ENCODE measurements around the gene TAOK2. TPM values are rescaled to one million over a fixed set of nuclear protein-coding genes. Genes with fewer than 3 reads are reported as not detected.
A peak's percentile ranks its signal among the peaks of the same experiment; 100 is the strongest.
"Not testable (repeated sequence)": the region's sequence is repeated elsewhere in the genome, so short reads cannot be mapped to it uniquely, and the experiment has no call there.

Gene TAOK2
- total RNA-seq, 4 donors from 2014 or later = 78.1 to 123 (median 90.9) TPM

DNA sequence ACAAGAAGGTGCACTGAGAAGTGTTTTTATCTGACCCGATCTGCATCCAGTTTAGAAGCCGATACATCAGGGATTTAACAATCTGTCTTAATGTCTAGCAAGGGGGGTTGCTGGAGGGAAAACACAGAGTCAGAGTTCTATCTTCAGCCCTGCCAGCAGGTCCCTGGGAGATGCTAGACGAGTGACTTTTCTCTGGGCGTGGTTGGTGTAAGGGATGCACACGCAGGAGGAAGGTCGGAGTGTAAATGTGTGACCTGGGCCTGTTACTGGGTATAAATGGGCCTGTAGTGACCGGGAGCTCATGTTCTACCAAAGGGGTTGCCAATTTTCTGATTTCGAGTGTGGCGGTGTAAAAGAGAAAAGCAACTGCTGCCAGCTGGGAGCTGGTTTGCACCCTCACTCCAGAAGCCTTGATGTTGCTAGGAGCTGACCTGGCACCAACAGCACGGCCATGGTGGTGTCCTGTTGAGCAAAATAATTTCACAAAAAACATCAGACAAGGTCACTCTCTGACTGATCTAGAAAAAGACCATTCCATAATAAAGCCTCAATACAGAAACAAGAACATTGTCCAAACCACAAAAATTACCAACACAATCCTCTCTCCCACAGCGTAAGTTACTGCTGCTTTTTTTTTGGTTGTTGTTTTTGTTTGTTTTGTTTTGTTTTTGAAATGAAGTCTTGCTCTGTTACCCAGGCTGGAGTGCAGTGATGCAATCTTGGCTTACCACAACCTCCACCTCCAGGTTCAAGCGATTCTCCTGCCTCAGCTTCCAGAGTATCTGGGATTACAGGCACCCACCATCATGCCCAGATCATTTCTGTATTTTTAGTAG is 46.4 kb upstream of the TAOK2 start:
- peaks cover 0 to 22% (median 11%) of the 10 kb centered on the region in 4 donors for H3K4me1 ChIP-seq
- H3K4me3 ChIP-seq = peak overlapping the region; percentile 83 to 100 (median 100)
- no peak for TF ChIP-seq POLR2A (IDR thresholded peaks at IDR 0.05)
- TF ChIP-seq, protein P1, sequence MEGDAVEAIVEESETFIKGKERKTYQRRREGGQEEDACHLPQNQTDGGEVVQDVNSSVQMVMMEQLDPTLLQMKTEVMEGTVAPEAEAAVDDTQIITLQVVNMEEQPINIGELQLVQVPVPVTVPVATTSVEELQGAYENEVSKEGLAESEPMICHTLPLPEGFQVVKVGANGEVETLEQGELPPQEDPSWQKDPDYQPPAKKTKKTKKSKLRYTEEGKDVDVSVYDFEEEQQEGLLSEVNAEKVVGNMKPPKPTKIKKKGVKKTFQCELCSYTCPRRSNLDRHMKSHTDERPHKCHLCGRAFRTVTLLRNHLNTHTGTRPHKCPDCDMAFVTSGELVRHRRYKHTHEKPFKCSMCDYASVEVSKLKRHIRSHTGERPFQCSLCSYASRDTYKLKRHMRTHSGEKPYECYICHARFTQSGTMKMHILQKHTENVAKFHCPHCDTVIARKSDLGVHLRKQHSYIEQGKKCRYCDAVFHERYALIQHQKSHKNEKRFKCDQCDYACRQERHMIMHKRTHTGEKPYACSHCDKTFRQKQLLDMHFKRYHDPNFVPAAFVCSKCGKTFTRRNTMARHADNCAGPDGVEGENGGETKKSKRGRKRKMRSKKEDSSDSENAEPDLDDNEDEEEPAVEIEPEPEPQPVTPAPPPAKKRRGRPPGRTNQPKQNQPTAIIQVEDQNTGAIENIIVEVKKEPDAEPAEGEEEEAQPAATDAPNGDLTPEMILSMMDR (IDR thresholded peaks at IDR 0.05) = no peak
- H3K27me3 ChIP-seq = no peaks in the 10 kb centered on the region
- H3K27ac ChIP-seq = peak overlapping the region in 3 of 4 donors; percentile 81 to 95 (median 85)
- peaks cover 0 to 13% (median 0%) of the 10 kb centered on the region in 3 donors for H3K36me3 ChIP-seq
- no peak for DNase-seq
- H3K9me3 ChIP-seq = no peaks in the 10 kb centered on the region

DNA sequence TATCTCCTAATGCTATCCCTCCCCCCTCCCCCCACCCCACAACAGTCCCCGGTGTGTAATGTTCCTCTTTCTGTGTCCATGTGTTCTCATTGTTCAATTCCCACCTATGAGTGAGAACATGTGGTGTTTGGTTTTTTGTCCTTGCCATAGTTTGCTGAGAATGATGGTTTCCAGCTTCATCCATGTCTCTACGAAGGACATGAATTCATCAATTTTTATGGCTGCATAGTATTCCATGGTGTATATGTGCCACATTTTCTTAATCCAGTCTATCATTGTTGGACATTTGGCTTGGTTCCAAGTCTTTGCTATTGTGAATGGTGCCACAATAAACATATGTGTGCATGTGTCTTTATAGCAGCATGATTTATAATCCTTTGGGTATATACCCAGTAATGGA is 41.9 kb upstream of the TAOK2 start:
- not testable (repeated sequence) for H3K36me3 ChIP-seq, H3K27me3 ChIP-seq, H3K4me3 ChIP-seq, DNase-seq, H3K9me3 ChIP-seq, H3K4me1 ChIP-seq, H3K27ac ChIP-seq

DNA sequence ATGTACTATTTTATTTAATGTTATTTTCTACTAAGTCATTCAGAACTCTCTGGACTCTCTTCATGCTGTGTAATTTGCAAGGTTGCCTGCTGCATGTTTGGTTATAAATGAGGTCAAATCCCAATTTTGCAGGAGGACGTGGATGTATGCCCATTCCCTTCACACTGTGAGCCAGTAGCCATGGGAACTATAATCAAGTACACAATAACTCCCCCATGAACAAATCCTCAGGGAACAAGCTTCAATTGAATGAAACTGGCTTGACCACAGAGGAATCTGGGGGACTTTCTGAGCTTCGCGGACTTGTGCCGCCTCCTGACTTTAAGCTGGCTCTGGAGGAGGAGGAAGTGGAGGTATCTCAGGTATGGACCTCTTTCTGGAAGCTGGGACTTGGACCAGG is 33.0 kb upstream of the TAOK2 start:
- DNase-seq = no peak
- no peaks in the 10 kb centered on the region for H3K9me3 ChIP-seq
- no peaks in the 10 kb centered on the region for H3K36me3 ChIP-seq
- TF ChIP-seq, protein P1 (IDR thresholded peaks at IDR 0.05) = no peak
- TF ChIP-seq POLR2A (IDR thresholded peaks at IDR 0.05) = no peak
- no peak overlapping the region for H3K27ac ChIP-seq
- H3K4me1 ChIP-seq = no peaks in the 10 kb centered on the region
- no peak overlapping the region for H3K4me3 ChIP-seq
- no peaks in the 10 kb centered on the region for H3K27me3 ChIP-seq

DNA sequence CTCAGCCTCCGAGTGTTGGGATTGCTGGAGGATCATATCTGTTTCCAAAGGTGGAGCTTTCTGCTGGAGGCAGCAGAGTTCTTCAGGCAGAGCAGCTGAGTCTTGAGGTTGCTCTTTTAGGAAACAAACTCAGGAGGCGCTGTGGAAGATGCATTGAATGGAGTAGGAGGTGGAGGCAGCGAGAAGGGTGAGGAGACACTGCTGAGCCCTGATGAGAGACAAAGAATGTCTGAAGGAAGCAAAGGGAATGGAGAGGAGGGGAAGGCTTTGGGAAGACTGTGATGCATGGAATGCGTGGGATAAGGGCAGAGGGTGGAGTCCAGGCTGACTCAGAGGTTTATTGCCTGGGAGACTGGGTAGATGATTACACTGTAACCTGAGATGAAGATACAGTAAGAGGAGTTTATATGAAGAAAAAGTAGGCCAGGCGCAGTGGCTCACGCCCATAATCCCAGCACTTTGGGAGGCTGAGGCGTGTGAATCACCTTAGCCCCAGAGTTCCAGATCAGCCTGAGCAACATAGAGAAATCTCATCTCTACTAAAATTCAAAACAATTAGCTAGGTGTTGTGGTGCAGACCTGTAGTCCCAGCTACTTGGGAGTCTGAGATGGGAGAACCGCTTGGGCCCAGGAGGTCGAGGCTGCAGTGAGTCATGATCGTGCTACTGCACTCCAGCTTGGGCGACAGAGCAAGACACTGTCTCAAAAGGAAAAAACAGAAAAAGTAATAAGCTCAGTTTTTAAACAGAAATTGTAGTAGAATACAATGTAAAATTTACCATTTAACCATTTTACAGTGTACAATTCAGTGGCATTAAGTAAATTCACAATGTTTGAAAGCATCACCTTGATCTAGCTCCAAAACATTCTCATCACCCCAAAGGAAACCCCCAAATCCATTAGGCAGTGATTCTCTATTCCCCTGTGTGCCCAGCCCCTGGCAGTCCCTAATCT is 29.5 kb upstream of the TAOK2 start:
- no peaks in the 10 kb centered on the region for H3K27me3 ChIP-seq
- H3K4me3 ChIP-seq = no peak overlapping the region
- TF ChIP-seq POLR2A (IDR thresholded peaks at IDR 0.05) = peak in 1 of 2 donors; percentile 38
- TF ChIP-seq, protein P1 (IDR thresholded peaks at IDR 0.05) = peak in 1 of 6 experiments; percentile 26
- peak overlapping the region in 3 of 4 donors; percentile 51 to 86 (median 69) for H3K27ac ChIP-seq
- H3K4me1 ChIP-seq = no peaks in the 10 kb centered on the region
- no peaks in the 10 kb centered on the region for H3K9me3 ChIP-seq
- DNase-seq = peak in 2 of 3 donors; percentile 76 to 86
- no peaks in the 10 kb centered on the region for H3K36me3 ChIP-seq

DNA sequence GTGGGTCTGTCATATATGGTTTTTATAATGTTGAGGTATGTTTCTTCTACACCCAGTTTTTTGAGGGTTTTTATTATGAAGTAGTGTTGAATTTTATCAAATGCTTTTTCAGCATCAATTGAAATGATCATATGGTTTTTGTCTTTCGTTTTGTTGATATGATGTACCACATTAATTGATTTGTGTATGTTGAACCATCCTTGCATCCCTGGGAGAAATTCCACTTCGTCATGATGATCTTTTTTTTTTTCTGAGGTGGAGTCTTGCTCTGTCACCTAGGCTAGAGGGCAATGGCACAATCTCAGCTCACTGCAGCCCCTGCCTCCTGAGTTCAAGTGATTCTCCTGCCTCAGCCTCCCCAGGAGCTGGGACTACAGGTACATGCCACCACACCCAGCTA is 25.8 kb upstream of the TAOK2 start:
- Histone ChIP-seq H3K27ac (no peak overlapping the region), H3K4me1 (no peaks in the 10 kb centered on the region), H3K27me3 (no peaks in the 10 kb centered on the region), H3K4me3 (no peak overlapping the region), H3K36me3 (no peaks in the 10 kb centered on the region), H3K9me3 (no peaks in the 10 kb centered on the region)
- TF ChIP-seq, protein P1 (IDR thresholded peaks at IDR 0.05) = no peak
- TF ChIP-seq POLR2A (IDR thresholded peaks at IDR 0.05) = no peak
- no peak for DNase-seq

Data from Peyer's patch (tissue), 4 donors.